ENCODE data around the gene STAT5B. TPM values are rescaled to one million over a fixed set of nuclear protein-coding genes. Genes with fewer than 3 reads are reported as not detected.

The STAT5B gene
- total RNA-seq, 1 experiment from 2014 or later, result 7.1 TPM

DNA sequence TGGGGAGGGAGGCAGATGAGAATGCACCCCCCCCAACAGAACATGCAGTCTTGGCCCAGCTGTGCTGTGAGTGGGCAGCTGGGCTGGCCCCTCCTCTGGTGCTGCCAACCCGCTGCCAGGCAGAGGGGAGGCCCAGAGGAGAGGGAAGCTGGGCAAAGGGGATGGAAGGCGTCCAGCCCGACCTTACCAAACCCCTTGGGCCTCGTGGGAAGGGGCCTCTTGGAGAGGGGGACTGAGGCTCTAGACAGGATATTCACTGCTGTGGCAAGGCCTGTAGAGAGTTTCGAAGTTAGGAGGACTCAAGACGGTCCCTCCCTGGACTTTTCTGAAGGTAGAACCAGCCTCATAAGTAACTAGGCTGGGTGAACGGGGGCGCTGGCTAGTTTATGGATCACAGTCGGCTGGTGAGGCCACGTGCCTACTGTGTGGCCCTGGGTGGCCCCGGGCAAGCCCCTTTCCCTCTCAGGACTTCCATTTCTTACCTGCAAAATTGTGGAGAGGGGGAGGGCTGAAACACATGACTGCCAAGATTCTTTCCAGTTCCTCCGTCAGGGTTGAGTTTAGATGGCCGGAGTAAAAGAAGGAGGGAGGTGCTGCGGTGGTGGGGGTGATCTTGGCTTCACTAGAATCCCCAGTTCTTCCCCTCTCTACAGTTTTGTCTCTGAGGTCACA lies 11.2 kb upstream of the STAT5B start:
- H3K9me3 ChIP-seq (ENCODE audit: control insufficient read depth in 1 of 2, insufficient read depth in 1 of 2, low read depth in 1 of 2, low read length in 2 of 2), result no peaks in the 10 kb centered on the region
- RAD21 ChIA-PET (ENCODE audit: low non-redundant PET in 1 of 2, low total read pairs in 2 of 2, uncharacterized antibody in 2 of 2, unreplicated experiment in 2 of 2), result no interaction called here
- H4K20me1 ChIP-seq (ENCODE audit: insufficient read depth), result no peaks in the 10 kb centered on the region
- CTCF ChIA-PET, result no interaction called here
- POLR2A ChIA-PET, result interaction anchor here (0.8 kb wide), 1 partner anchor 10 kb away, joined by 3 read pairs; no protein-coding TSS in a partner anchor
- H3K36me3 ChIP-seq (ENCODE audit: control insufficient read depth in 1 of 2, insufficient read depth in 2 of 2, low read length in 2 of 2), result no peaks in the 10 kb centered on the region
- intact Hi-C loops (cut with micrococcal nuclease), result no loop called here
- no peaks in the 10 kb centered on the region for H3K4me1 ChIP-seq (ENCODE audit: control insufficient read depth in 1 of 2, insufficient read depth in 2 of 2, low read length in 2 of 2)
- H2AFZ ChIP-seq (ENCODE audit: low read depth, low read length, poor library complexity, severe bottlenecking), result no peak overlapping the region
- H3K9ac ChIP-seq (ENCODE audit: low read length), result no peak overlapping the region
- DNase-seq (ENCODE audit: low read depth, low spot score) (no peak), ATAC-seq (no peak)
- no peaks in the 10 kb centered on the region for H3K27me3 ChIP-seq (ENCODE audit: insufficient read depth, low read length)
- H3K4me3 ChIP-seq (replicated peaks in 1 of 2; ENCODE audit: low read depth in 1 of 2, low read length in 2 of 2), result no peak overlapping the region
- no peak overlapping the region for H3K4me2 ChIP-seq (ENCODE audit: low read length)
- H3K79me2 ChIP-seq (ENCODE audit: insufficient read depth, low read length), result no peaks in the 10 kb centered on the region
- TF ChIP-seq TCF7L2 (IDR thresholded peaks at IDR 0.05; ENCODE audit: borderline replicate concordance, extremely low read depth, insufficient read depth, insufficient read length), result no peak
- TF ChIP-seq, protein P1, sequence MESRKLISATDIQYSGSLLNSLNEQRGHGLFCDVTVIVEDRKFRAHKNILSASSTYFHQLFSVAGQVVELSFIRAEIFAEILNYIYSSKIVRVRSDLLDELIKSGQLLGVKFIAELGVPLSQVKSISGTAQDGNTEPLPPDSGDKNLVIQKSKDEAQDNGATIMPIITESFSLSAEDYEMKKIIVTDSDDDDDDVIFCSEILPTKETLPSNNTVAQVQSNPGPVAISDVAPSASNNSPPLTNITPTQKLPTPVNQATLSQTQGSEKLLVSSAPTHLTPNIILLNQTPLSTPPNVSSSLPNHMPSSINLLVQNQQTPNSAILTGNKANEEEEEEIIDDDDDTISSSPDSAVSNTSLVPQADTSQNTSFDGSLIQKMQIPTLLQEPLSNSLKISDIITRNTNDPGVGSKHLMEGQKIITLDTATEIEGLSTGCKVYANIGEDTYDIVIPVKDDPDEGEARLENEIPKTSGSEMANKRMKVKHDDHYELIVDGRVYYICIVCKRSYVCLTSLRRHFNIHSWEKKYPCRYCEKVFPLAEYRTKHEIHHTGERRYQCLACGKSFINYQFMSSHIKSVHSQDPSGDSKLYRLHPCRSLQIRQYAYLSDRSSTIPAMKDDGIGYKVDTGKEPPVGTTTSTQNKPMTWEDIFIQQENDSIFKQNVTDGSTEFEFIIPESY (IDR thresholded peaks at IDR 0.05; ENCODE audit: extremely low read depth, insufficient replicate concordance, low read length), result no peak
- TF ChIP-seq, protein P2, sequence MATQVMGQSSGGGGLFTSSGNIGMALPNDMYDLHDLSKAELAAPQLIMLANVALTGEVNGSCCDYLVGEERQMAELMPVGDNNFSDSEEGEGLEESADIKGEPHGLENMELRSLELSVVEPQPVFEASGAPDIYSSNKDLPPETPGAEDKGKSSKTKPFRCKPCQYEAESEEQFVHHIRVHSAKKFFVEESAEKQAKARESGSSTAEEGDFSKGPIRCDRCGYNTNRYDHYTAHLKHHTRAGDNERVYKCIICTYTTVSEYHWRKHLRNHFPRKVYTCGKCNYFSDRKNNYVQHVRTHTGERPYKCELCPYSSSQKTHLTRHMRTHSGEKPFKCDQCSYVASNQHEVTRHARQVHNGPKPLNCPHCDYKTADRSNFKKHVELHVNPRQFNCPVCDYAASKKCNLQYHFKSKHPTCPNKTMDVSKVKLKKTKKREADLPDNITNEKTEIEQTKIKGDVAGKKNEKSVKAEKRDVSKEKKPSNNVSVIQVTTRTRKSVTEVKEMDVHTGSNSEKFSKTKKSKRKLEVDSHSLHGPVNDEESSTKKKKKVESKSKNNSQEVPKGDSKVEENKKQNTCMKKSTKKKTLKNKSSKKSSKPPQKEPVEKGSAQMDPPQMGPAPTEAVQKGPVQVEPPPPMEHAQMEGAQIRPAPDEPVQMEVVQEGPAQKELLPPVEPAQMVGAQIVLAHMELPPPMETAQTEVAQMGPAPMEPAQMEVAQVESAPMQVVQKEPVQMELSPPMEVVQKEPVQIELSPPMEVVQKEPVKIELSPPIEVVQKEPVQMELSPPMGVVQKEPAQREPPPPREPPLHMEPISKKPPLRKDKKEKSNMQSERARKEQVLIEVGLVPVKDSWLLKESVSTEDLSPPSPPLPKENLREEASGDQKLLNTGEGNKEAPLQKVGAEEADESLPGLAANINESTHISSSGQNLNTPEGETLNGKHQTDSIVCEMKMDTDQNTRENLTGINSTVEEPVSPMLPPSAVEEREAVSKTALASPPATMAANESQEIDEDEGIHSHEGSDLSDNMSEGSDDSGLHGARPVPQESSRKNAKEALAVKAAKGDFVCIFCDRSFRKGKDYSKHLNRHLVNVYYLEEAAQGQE (IDR thresholded peaks at IDR 0.05; ENCODE audit: low read depth), result no peak
- TF ChIP-seq, protein P3, sequence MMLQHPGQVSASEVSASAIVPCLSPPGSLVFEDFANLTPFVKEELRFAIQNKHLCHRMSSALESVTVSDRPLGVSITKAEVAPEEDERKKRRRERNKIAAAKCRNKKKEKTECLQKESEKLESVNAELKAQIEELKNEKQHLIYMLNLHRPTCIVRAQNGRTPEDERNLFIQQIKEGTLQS (IDR thresholded peaks at IDR 0.05), result no peak
- no TSS peak for BruUV-seq (replicated peaks)
- no peak overlapping the region for H3K27ac ChIP-seq (ENCODE audit: low read depth, low read length)
- no peaks in the 10 kb centered on the region for H3K9me2 ChIP-seq (ENCODE audit: insufficient read depth)

All from HCT116 (cell line).